ENCODE measurements around the gene DDR1.

Gene DDR1

DNA sequence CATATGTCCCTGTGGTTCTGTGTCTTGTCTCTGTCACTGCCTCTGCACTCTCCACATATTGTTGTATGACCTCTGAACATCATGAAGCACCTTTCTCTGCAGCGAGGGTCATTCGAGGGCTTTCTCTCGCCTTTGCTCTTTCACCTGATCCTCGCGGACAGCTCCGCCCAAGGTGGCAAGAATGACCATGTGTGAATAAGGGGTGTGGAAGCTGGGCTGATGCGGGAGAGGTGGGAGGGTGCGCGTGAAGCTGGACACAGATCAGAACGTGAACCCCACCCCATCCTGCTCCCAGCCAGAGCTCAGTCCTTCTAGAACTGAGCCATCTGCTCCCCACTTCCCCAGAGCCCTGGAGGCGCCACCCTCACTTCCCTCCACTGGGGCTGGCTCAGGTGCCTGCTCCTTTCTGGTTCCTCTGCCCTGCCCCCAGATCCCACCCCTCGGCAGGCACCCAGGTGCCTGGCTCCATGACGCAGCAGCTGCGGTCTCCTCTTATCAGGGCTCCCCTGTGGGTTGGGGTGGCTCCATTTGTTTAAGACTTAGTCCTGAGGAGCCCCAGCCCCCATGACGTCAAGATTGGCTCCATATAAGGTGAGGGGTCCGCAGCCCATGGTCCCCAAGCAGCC is 56.2 kb downstream of the DDR1 start, which contains the start of gene MUCL3:
TSS of gene MUCL3 (plus strand) at position 613 of the 626 bp plus-strand sequence. CDS start 27 bp downstream, outside the sequence.
- DNase-seq (ENCODE audit: low spot score), result no peak
- no peaks in the 10 kb centered on the region for H3K36me3 Mint-ChIP-seq (ENCODE audit: low read depth)
- peaks cover 30% of the 10 kb centered on the region for H3K27me3 Mint-ChIP-seq (ENCODE audit: low read depth)
- no peak within 1 kb of the TSS for H3K27ac Mint-ChIP-seq
- no peaks in the 10 kb centered on the region for H3K4me1 Mint-ChIP-seq (ENCODE audit: low read depth)
- no peak within 1 kb of the TSS for H3K4me3 Mint-ChIP-seq
- H3K9me3 Mint-ChIP-seq, result no peaks in the 10 kb centered on the region

DNA sequence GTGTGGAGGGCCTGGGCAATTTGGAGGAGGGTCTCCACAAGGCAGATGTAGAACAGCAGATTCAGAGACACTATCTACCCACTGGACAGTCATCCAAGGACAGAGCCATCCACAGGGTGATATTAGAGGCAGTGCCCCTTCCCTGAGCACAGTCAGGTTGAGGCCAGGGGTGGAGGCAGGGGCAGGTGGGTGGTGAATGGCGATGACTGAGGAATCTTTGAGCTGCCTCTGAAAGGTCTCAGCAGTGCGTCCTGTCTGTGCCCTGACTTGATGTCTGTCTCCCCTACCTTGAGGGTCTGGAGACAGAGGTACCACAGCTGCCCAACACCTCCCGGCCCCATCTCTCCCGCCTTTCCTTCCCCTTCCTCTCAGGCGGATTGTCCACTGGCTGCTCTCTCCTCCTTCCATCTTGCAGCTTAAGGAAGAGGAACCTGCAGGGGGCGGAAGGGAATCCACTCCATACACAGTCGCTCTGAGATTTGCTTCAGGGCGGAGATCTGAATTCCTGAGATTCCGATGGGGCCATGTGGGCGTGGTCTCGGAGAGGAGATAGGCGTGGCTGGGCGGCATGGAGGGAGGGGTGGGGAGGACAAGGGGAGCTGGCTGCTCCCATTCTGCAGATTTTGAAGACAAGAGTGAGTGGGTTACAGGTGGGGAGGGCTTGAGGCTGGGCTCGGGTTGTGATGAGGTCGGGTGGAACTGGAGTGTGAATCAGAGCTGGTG is 58.2 kb downstream of the DDR1 start:
- H3K4me3 Mint-ChIP-seq, result no peak overlapping the region
- H3K27me3 Mint-ChIP-seq (ENCODE audit: low read depth), result peaks cover 43% of the 10 kb centered on the region
- no peaks in the 10 kb centered on the region for H3K4me1 Mint-ChIP-seq (ENCODE audit: low read depth)
- H3K36me3 Mint-ChIP-seq (ENCODE audit: low read depth), result no peaks in the 10 kb centered on the region
- H3K9me3 Mint-ChIP-seq, result no peaks in the 10 kb centered on the region
- no peak for DNase-seq (ENCODE audit: low spot score)
- H3K27ac Mint-ChIP-seq, result no peak overlapping the region

DNA sequence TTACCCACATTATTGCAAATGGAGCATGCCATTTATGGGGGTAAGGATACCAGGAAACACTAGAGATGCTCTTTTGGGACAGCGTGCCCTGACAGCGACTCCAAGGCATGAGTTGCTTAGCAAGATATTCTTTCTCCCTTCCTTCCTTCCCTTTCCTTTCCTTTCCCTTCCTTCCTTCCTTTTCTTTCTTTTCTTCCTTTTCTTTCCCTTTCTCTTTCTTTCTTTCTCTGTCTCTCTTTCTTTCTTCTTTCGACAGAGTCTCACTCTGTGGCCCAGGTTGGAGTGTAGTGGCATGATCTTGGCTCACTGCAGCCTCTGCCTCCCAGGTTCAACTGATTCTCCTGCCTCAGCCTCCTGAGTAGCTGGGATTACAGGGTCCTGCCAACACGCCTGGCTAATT is 59.7 kb downstream of the DDR1 start:
- Mint-ChIP-seq H3K27ac (no peak overlapping the region), H3K36me3 (ENCODE audit: low read depth) (no peaks in the 10 kb centered on the region), H3K4me1 (ENCODE audit: low read depth) (no peaks in the 10 kb centered on the region), H3K27me3 (ENCODE audit: low read depth) (peaks cover 56% of the 10 kb centered on the region), H3K4me3 (no peak overlapping the region), H3K9me3 (no peaks in the 10 kb centered on the region)
- DNase-seq (ENCODE audit: low spot score), result no peak

DNA sequence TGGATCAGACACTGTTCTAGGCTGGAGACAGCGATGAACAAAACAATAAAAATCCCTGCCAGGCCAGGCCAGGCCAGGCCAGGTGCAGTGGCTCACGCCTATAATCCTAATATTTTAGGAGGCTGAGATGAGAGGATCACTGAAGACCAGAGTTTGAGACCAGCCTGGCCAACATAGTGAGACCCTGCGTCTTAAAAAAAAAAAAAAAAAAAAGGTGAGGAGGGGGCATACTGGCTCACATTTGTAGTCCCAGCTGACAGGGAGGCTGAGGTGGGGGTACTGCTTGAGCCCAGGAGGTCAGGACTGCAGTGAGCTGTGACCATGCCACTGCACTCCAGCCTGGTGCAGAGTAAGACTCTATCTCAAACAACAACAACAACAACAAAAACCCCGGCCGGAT is 61.0 kb downstream of the DDR1 start:
- Mint-ChIP-seq H3K36me3 (ENCODE audit: low read depth) (no peaks in the 10 kb centered on the region), H3K9me3 (no peaks in the 10 kb centered on the region), H3K4me1 (ENCODE audit: low read depth) (no peaks in the 10 kb centered on the region), H3K27ac (no peak overlapping the region), H3K4me3 (no peak overlapping the region), H3K27me3 (ENCODE audit: low read depth) (peaks cover 65% of the 10 kb centered on the region)
- DNase-seq (ENCODE audit: low spot score), result no peak

DNA sequence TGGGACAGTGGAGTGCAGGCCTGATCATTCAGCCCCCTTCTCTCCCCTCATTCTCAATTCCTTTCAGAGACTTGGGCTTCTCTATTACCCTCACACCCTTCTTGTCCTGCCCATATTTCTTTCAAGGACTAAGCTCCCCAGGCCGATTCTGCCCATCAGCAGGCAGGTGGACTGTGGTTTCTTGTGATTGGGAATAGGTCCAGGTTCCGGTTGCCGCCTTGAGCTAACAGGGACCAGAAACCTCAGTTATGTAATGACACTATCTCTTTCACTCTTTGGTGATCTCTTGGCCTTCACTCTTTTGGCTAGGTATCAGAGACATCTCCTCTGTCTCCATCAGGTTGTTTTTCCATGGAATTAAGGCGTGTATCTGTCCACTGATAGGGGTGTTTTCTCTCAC is 62.9 kb downstream of the DDR1 start:
- Mint-ChIP-seq H3K27ac (no peak overlapping the region), H3K27me3 (ENCODE audit: low read depth) (peaks cover 74% of the 10 kb centered on the region), H3K4me1 (ENCODE audit: low read depth) (no peaks in the 10 kb centered on the region), H3K4me3 (no peak overlapping the region), H3K9me3 (no peaks in the 10 kb centered on the region), H3K36me3 (ENCODE audit: low read depth) (no peaks in the 10 kb centered on the region)
- DNase-seq (ENCODE audit: low spot score), result no peak

DNA sequence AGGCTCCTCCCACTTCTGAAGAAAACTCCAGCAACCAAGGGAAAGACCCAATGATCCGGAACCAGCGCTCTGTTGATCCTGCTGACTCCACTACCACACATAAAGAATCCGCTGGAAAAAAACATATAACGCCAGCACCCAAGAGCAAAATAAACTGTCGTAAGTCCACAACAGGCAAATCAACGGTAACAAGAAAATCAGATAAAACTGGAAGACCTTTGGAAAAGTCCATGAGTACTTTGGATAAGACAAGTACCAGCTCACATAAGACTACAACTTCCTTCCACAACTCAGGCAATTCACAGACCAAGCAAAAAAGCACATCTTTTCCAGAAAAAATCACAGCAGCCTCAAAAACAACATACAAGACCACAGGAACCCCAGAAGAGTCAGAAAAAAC is 64.5 kb downstream of the DDR1 start:
- Mint-ChIP-seq H3K36me3 (ENCODE audit: low read depth) (no peaks in the 10 kb centered on the region), H3K4me1 (ENCODE audit: low read depth) (no peaks in the 10 kb centered on the region), H3K27ac (no peak overlapping the region), H3K4me3 (no peak overlapping the region), H3K27me3 (ENCODE audit: low read depth) (peaks cover 73% of the 10 kb centered on the region), H3K9me3 (no peaks in the 10 kb centered on the region)
- no peak for DNase-seq (ENCODE audit: low spot score)

All from T-helper 2 cell treated with Interferon-gamma antibody and Interleukin-4, amounts not matched to agents 5 μg/mL and 100 μg/mL, for 36 hours (primary cell).